Endothelial cell of umbilical vein (primary cell): ENCODE measurements around the gene C16orf74. TPM values are rescaled to one million over a fixed set of nuclear protein-coding genes. Genes with fewer than 3 reads are reported as not detected.

Experiments
- BruUV-seq: library from RNA; stranded (reverse); fragments of 400-500 nt; replicated peaks from 2 replicates; lab custom pipeline; 2021; lab: Mats Ljungman, UMichigan
- CTCF ChIA-PET: fragments of 300-600, 350-600 bp; sonication (Branson Sonifier 250); formaldehyde crosslinking; loops from one replicate; lab custom pipeline; 2021; ENCODE audit warnings: antibody characterized with exemption, inconsistent platforms; lab: Charles Lee
- POLR2A ChIA-PET: fragments of 300-600, 350-600 bp; sonication (Branson Sonifier 250); formaldehyde crosslinking; loops from one replicate; lab custom pipeline; 2021; ENCODE audit warnings: antibody characterized with exemption, inconsistent platforms; lab: Charles Lee
- DNase-seq: peaks from one replicate; pipeline ENCODE4 v3.0.0-alpha.2; 2011; ENCODE audit warnings: low read depth, low spot score
- FAIRE-seq: peaks from 2 replicates; lab custom pipeline; 2011; peaks lifted over from hg19 to GRCh38; lab: Jason Lieb, UNC
- H2AFZ ChIP-seq: 2 replicates; pipeline ENCODE4 v1.6.0; 2012; ENCODE audit warnings: low read depth, low read length, control low read depth, inconsistent platforms
- H3K27ac ChIP-seq: 2 replicates; pipeline ENCODE4 v1.5.1; 2011; ENCODE audit warnings: low read depth, mild to moderate bottlenecking, control low read depth, low read length, moderate library complexity; ENCODE audit not compliant: insufficient read depth
- H3K27me3 ChIP-seq, 2 experiments: 2 replicates each; pipeline versions ENCODE4 v1.6.0 to v1.6.1; 2011; ENCODE audit warnings: low read length in 2 of 2, mixed read lengths in 1 of 2; ENCODE audit not compliant: control insufficient read depth in 2 of 2, insufficient read depth in 2 of 2
- H3K36me3 ChIP-seq, 2 experiments: 2 replicates in 1 of 2; 3 replicates in 1 of 2; pipeline ENCODE4 v1.5.1; 2011; ENCODE audit warnings: low read length in 2 of 2, mild to moderate bottlenecking in 1 of 2, moderate library complexity in 1 of 2; ENCODE audit not compliant: control insufficient read depth in 2 of 2, insufficient read depth in 2 of 2; ENCODE audit errors: extremely low read depth in 1 of 2
- H3K4me1 ChIP-seq: 3 replicates; pipeline ENCODE4 v1.5.1; 2011; ENCODE audit warnings: mild to moderate bottlenecking, low read length; ENCODE audit not compliant: control insufficient read depth, insufficient read depth; ENCODE audit errors: extremely low read depth
- H3K4me2 ChIP-seq: 2 replicates; pipeline ENCODE4 v1.6.1; 2011; ENCODE audit warnings: low read length, control low read depth, mixed read lengths; ENCODE audit not compliant: insufficient read depth
- H3K4me3 ChIP-seq, 3 experiments: fragments of 200-600 bp in 1 of 3; sonication (generic), shearing (Covaris generic) in 1 of 3; replicated peaks in 1 of 3; 2 replicates each; pipeline ENCODE4 v1.5.1; 2011 to 2016; ENCODE audit warnings: control low read depth in 3 of 3, low read length in 3 of 3, mild to moderate bottlenecking in 2 of 3, inconsistent platforms in 1 of 3, low read depth in 1 of 3, moderate library complexity in 1 of 3; ENCODE audit not compliant: insufficient read depth in 1 of 3
- H3K79me2 ChIP-seq: 2 replicates; pipeline ENCODE4 v1.6.0; 2012; ENCODE audit warnings: low read length, inconsistent platforms; ENCODE audit not compliant: control insufficient read depth, insufficient read depth
- H3K9ac ChIP-seq: replicated peaks from 2 replicates; pipeline ENCODE3; 2011; ENCODE audit warnings: low read length, control low read depth; ENCODE audit not compliant: insufficient read depth; ENCODE audit errors: extremely low read depth
- H3K9me1 ChIP-seq: replicated peaks from 3 replicates; pipeline ENCODE4 v1.6.0; 2011; ENCODE audit warnings: mild to moderate bottlenecking, low read length; ENCODE audit not compliant: control insufficient read depth, insufficient read depth; ENCODE audit errors: extremely low read depth
- H3K9me3 ChIP-seq: replicated peaks from 2 replicates; pipeline ENCODE4 v1.5.1; 2012; ENCODE audit warnings: low read length, inconsistent platforms; ENCODE audit not compliant: control insufficient read depth, insufficient read depth
- H4K20me1 ChIP-seq: replicated peaks from 2 replicates; pipeline ENCODE3; 2011; ENCODE audit warnings: mild to moderate bottlenecking, low read length; ENCODE audit not compliant: control insufficient read depth, insufficient read depth; ENCODE audit errors: extremely low read depth
- CTCF ChIP-seq, 2 donors: IDR thresholded peaks; 1 replicate in 1 of 2; 2 replicates in 1 of 2; pipeline ENCODE4 v1.5.1; 2011; ENCODE audit warnings: low read length in 2 of 2, mild to moderate bottlenecking in 2 of 2, moderate library complexity in 2 of 2, control low read depth in 1 of 2, inconsistent platforms in 1 of 2, low read depth in 1 of 2; ENCODE audit not compliant: insufficient read depth in 1 of 2; ENCODE audit errors: extremely low read depth in 1 of 2
- EZH2 ChIP-seq: IDR thresholded peaks from 2 replicates; pipeline ENCODE4 v1.6.1; 2012; ENCODE audit warnings: borderline replicate concordance, low read depth, mild to moderate bottlenecking, moderate library complexity, low read length, inconsistent platforms; ENCODE audit not compliant: severe bottlenecking
- GATA2 ChIP-seq: IDR thresholded peaks from 2 replicates; pipeline ENCODE4 v1.7.0; 2011; ENCODE audit warnings: low read depth, mild to moderate bottlenecking, moderate library complexity, mixed read lengths, low read length; ENCODE audit not compliant: insufficient read length, insufficient read depth
- MYC ChIP-seq: IDR thresholded peaks from one replicate; pipeline ENCODE4 v1.6.1; 2011; ENCODE audit warnings: mild to moderate bottlenecking, low read depth, low read length
- POLR2AphosphoS5 ChIP-seq: IDR thresholded peaks from 2 replicates; pipeline ENCODE4 v1.6.1; 2012; ENCODE audit warnings: low read depth, mild to moderate bottlenecking, control low read depth, low read length, moderate library complexity; ENCODE audit not compliant: insufficient read depth
- dilution Hi-C: fragments of 300-500 bp; cut with MboI; formaldehyde crosslinking; loops from one replicate; pipeline ENCODE4 v1.15.0; 2019; ENCODE audit warnings: low sequenced_read_pairs; ENCODE audit not compliant: extremely low pct_ligation_motif_present
- intact Hi-C: fragments of 100-400 bp; cut with micrococcal nuclease; formaldehyde crosslinking; loops from one replicate; pipeline ENCODE4 v1.10.0; 2022
- polyA plus RNA-seq, 4 experiments: library from polyadenylated mRNA; depleted of rRNA in 3 of 4; stranded (reverse) in 3 of 4; unstranded in 1 of 4; fragments of >200 nt; gene quantifications; 2 replicates each; pipeline versions ENCODE4 v1.2.1 to v1.2.3, GENCODE V29; 2011 to 2012; ENCODE audit warnings: missing spikeins in 1 of 4
- total RNA-seq: library from RNA; stranded (reverse); gene quantifications from 2 replicates; pipeline ENCODE4 v1.2.3, GENCODE V29; 2021

C16orf74 gene
- total and polyA plus RNA-seq, 2 donors (not counting 3 experiments of a cell fraction or from before 2014, with no cell fraction given), result 12.1 to 38.7 TPM

- BruUV-seq, result no TSS peak
These were observed 85.0 kb downstream of the C16orf74 start for GRCh38 chr16:85665929-85666328.

GRCh38 chr16:85665373-85665740 is 85.5 kb downstream of the C16orf74 start:
- BruUV-seq, result no TSS peak
- ChIA-PET POLR2A (no interaction called here), CTCF (interaction anchor here (1.2 kb wide), 1 partner anchor 53 kb away, joined by 3 read pairs; no protein-coding TSS in a partner anchor)
- Histone ChIP-seq H3K9ac (no peak overlapping the region), H3K4me2 (no peak overlapping the region), H3K27ac (no peak overlapping the region), H2AFZ (no peak overlapping the region), H3K4me1 (no peaks in the 10 kb centered on the region), H3K9me1 (no peaks in the 10 kb centered on the region), H3K9me3 (no peaks in the 10 kb centered on the region), H4K20me1 (no peaks in the 10 kb centered on the region), H3K27me3 (no peaks in the 10 kb centered on the region), H3K79me2 (no peaks in the 10 kb centered on the region), H3K36me3 (peaks cover 0 to 3% of the 10 kb centered on the region in 2 experiments), H3K4me3 (no peak overlapping the region)
- DNase-seq (no peak), FAIRE-seq (no peak)
- intact Hi-C loops, result no loop called here
- TF ChIP-seq POLR2AphosphoS5, result no peak
- TF ChIP-seq EZH2, result no peak
- dilution Hi-C loops, result no loop called here

More at GRCh38 chr16:85665929-85666328, 85.0 kb downstream of the C16orf74 start:
- intact Hi-C loops (no loop called here), dilution Hi-C loops (no loop called here)
- Histone ChIP-seq H3K79me2 (no peaks in the 10 kb centered on the region), H4K20me1 (no peaks in the 10 kb centered on the region), H3K9me1 (no peaks in the 10 kb centered on the region), H3K36me3 (peaks cover 0 to 3% of the 10 kb centered on the region in 2 experiments), H3K4me3 (no peak overlapping the region), H2AFZ (no peak overlapping the region), H3K9ac (no peak overlapping the region), H3K27ac (no peak overlapping the region), H3K27me3 (no peaks in the 10 kb centered on the region), H3K4me2 (no peak overlapping the region), H3K4me1 (no peaks in the 10 kb centered on the region), H3K9me3 (no peaks in the 10 kb centered on the region)
- DNase-seq (no peak), FAIRE-seq (no peak)
- POLR2A ChIA-PET, result no interaction called here
- CTCF ChIA-PET, result interaction anchor here (1.2 to 1.4 kb wide), 3 partner anchors 10 to 53 kb away, joined by 3 to 5 read pairs (median 3); no protein-coding TSS in a partner anchor
- TF ChIP-seq MYC (no peak), GATA2 (no peak), CTCF (IDR thresholded peaks at IDR 0.05; ENCODE audit: extremely low read depth in 1 of 2, insufficient read depth in 1 of 2, low read depth in 1 of 2, low read length in 2 of 2) (no peak)
